VCaP (cell line): ENCODE results near the gene DDN.

ENCODE experiments used
- H3K27ac ChIP-seq: fragments of 450-650 bp; 2 replicates; pipeline ENCODE4 v1.5.1; 2017
- TF ChIP-seq, protein P1 (sequence below): fragments of 450-650 bp; conservative IDR thresholded peaks from 2 replicates; pipeline ENCODE4 v1.5.1; 2017; ENCODE audit warnings: mild to moderate bottlenecking, moderate library complexity

DDN gene

DNA sequence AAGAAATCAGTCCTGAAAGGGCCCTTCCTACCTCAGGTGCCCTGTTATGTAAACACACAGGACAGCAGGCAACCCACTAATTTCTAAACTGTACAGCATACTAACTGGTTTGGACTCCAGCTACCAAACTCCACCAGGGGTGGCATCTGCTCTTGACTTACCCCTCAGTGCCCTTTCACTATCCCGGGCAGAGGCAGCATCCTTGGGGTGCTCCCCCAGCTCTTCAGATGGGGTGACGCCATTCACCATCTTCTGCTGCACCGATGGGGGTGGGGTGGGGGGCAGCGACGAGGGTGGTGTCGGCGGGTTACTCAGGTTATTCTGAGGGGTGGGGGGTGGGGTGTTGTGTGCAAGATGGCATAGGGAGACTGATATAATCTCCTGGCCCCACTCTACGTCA, 30.9 kb upstream of the DDN start:
- TF ChIP-seq, protein P1, sequence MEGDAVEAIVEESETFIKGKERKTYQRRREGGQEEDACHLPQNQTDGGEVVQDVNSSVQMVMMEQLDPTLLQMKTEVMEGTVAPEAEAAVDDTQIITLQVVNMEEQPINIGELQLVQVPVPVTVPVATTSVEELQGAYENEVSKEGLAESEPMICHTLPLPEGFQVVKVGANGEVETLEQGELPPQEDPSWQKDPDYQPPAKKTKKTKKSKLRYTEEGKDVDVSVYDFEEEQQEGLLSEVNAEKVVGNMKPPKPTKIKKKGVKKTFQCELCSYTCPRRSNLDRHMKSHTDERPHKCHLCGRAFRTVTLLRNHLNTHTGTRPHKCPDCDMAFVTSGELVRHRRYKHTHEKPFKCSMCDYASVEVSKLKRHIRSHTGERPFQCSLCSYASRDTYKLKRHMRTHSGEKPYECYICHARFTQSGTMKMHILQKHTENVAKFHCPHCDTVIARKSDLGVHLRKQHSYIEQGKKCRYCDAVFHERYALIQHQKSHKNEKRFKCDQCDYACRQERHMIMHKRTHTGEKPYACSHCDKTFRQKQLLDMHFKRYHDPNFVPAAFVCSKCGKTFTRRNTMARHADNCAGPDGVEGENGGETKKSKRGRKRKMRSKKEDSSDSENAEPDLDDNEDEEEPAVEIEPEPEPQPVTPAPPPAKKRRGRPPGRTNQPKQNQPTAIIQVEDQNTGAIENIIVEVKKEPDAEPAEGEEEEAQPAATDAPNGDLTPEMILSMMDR: no peak
- no peak overlapping the region for H3K27ac ChIP-seq

DNA sequence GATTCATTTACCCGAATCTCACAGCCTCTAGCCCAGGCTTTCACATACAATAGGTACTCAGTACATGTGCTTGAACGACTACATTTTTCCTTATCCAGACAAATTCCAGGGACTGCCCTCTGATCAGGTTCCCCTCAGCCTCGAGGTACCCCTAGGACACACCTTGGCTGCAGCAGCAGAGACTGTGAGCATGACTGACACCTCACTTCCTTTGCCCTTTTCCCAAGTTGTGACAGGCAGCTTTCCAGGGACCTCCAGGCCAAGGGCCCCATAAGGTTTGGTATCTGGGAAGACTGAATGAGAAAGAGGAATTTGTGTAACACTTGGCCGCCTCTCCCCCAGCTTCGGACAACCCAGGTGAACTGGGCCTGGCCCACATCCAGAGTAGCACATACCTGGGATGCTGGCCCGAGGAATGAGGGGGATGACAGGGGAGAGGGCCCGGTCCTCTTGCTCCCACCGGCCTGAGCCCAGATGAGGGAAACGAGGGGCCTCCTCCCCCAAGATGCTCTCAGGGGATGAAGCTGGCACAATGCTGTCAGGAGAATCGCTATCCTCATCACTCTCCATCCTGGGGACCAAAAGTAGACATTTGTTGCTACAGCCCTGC, 29.6 kb upstream of the DDN start:
- H3K27ac ChIP-seq: no peak overlapping the region
- TF ChIP-seq, protein P1: no peak

DNA sequence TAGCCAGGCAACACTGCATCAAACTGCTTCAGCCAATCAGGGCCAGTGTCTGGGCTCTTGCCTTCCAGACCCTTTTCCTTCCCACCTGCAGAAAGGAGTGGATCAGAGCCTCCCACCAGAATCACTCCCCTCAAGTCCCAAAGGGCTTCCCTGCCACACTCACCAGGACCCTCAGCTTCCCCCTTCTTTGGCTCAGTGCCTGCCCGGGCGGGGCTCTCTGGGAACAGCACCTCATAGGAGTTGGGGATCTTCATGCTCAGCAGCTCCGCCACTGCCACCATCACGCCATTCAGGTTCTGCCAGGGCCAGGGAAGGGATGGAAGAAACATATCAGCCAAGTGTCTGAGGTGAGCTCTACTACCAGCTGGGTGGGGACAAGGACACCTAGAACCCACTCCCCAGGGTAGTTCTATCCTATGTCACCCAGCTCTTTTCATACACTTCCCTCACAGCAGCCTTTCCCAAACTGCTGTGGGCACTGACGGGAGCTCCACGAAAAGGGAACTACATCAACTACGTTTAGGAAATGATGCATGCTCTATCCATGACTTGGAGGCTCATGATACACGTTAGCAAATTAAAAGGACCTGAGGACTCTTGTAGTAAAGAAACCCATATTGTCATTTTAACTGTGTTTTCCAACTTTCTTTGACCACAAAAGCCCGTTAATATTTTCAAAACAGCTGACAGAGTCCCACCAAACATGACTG, 28.8 kb upstream of the DDN start:
- no peak overlapping the region for H3K27ac ChIP-seq
- TF ChIP-seq, protein P1: no peak

DNA sequence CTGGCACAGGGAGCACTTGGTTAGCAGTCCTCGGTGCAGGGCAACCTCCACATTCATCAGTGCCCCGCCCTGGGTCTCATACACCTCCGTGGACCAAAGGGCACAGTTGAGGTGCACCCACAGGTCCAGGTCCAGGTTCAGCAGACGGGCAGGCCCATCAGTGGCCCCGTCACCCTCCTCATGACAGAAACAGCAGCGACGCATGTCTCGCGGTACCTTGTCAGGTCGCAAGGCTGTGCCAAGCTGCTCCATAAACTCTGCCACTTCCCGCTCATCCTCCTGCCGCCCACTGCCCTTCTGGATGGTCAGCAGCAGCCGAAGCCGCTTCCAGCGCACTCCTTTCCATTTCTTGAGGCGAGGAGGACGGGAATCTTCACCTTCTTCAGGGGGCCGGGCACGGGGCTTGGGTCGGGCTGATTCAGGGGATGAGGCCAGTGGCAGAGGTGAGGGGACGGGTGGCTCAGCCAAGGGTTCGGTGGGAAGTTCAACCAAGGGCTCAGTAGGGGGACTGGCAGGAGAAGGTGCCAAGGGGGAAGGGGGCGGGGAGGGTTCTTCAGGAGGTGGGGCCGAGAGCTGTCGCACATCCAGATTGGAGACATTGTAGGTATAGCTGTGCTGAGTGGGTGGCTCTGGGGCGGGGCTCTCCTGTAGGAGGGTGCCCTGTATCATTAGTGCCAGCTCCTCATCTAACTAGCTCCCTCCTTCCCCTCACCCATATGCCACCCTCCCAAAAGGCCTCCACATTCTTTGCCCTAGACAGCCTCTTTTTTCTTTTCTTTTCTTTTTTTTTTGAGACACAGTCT, 27.7 kb upstream of the DDN start:
- TF ChIP-seq, protein P1: no peak
- no peak overlapping the region for H3K27ac ChIP-seq

DNA sequence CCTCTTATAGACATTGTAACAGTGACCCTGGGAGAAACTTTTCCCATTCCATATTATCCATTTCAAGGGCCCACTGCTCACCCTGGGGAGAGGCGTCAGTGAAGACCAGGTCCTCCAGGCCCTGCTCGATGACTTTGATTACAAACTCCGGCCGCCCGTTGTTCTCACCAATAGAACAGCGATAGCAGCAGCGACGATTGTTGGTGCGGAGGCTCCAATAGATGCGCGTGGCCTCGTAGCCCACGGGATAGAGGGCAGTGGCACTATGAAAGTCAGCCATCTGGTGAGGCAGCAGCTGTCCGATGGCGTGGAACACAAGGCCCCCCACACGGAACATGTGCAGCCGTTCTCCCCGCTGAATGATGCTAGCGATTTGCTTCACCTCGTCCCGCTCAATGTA, 26.9 kb upstream of the DDN start:
- TF ChIP-seq, protein P1: no peak
- no peak overlapping the region for H3K27ac ChIP-seq

DNA sequence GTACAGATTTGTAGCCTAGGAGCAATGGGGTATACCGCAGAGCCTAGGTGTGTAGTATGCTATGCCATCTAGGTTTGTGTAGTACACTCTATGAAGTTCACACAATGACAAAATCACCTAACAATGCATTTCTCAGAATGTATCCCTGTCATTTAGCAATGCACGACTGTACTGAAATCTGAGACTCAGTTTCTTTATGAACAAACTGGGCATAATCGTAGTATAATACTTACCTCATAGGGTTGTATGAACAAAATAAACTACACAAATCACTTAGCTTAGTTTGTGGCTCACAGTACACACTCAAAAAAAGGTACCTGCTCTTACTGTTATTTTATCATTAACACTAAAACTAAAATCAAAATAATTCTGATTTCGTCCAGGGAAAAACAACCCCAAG, 26.3 kb upstream of the DDN start:
- H3K27ac ChIP-seq: no peak overlapping the region
- TF ChIP-seq, protein P1: no peak

DNA sequence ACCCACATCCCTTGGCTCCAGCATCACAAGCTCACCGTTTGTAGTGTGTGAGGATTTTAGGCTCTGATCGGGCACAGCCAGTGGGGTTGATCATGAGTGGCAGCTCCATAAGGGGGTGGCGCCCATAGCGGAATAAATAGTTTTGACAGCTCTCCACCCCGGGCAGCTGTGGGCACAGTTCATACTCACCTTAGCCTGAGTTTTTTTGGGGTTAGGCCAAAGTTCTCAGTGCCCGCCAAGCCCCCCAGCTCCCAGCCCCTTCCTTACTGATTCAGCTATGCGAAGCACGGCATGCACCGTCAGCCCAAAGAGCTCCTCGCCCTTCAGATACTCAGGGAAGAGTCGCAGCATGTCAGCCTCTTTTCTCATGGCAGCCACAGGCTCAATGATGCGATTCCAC, 25.4 kb upstream of the DDN start:
- no peak overlapping the region for H3K27ac ChIP-seq
- TF ChIP-seq, protein P1: no peak
